Measurements from ENCODE around the gene STIP1. TPM values are rescaled to one million over a fixed set of nuclear protein-coding genes. Genes with fewer than 3 reads are reported as not detected.
A peak's percentile ranks its signal among the peaks of the same experiment; 100 is the strongest.

The STIP1 gene
- total RNA-seq (100 to 1,000 TPM in 2 of 4 donors, 10 to 100 TPM in 2; 93.0 to 170 (median 122) TPM), polyA plus RNA-seq (99.7 TPM)
- long read RNA-seq, donor 1, transcript STIP1-201 (14 exons, 2,196 nt): major isoform, 364 of 405 reads
- long read RNA-seq, donor 1, partial matches to known transcripts: 19 of 405 reads
- long read RNA-seq, donor 1, other reads (novel, unspliced or antisense): 22 of 405 reads
- long read RNA-seq, donor 2, transcript STIP1-201 (14 exons, 2,196 nt): major isoform, 154 of 179 reads
- long read RNA-seq, donor 2, partial matches to known transcripts: 7 of 179 reads
- long read RNA-seq, donor 2, other reads (novel, unspliced or antisense): 18 of 179 reads
- long read RNA-seq, donor 3, transcript STIP1-201 (14 exons, 2,196 nt): major isoform, 636 of 702 reads
- long read RNA-seq, donor 3, partial matches to known transcripts: 38 of 702 reads
- long read RNA-seq, donor 3, other reads (novel, unspliced or antisense): 27 of 702 reads
- long read RNA-seq, donor 4, transcript STIP1-201 (14 exons, 2,196 nt): major isoform, 105 of 123 reads
- long read RNA-seq, donor 4, partial matches to known transcripts: 5 of 123 reads
- long read RNA-seq, donor 4, other reads (novel, unspliced or antisense): 13 of 123 reads

- no peaks in the 10 kb centered on the region for H3K27me3 ChIP-seq (ENCODE audit: control insufficient read depth, insufficient read depth)
- intact Hi-C loops (cut with DNase I): loop anchor here in 1 of 4 donors (5.0 kb wide), 1 partner anchor 116 kb away; the partner anchor contains the start of gene CATSPERZ
- WGBS: under 1% methylated on average over 74 of the region's 74 CpGs
- peak within 1 kb of the TSS; percentile 89 for H3K27ac ChIP-seq (ENCODE audit: low read length)
- H3K4me1 ChIP-seq (ENCODE audit: control insufficient read depth, insufficient read depth, low read length): peaks cover 6% of the 10 kb centered on the region
- peak; percentile 99 for DNase-seq
- ATAC-seq: peak; percentile 94 to 95
- no peaks in the 10 kb centered on the region for H3K9me3 ChIP-seq (ENCODE audit: control insufficient read depth, low read length)
- peak within 1 kb of the TSS; percentile 54 for H3K4me3 ChIP-seq (ENCODE audit: low read length)
Measured at GRCh38 chr11:64185693-64186491, at the start of gene STIP1. Gene STIP1, plus strand, starts transcription at chr11:64186171. Its CDS starts 91 bp downstream, at chr11:64186262.

- intact Hi-C loops (cut with DNase I): no loop called here
- whole genome bisulfite sequencing: 74% methylated on average over 17 of the region's 17 CpGs
Measured at GRCh38 chr11:64136765-64137441, 49.1 kb upstream of the STIP1 start.

GRCh38 chr11:64138398-64138797 is 47.6 kb upstream of the STIP1 start:
- Histone ChIP-seq H3K4me3 (ENCODE audit: low read length) (no peak overlapping the region), H3K4me1 (ENCODE audit: control insufficient read depth, insufficient read depth, low read length) (no peaks in the 10 kb centered on the region), H3K9me3 (ENCODE audit: control insufficient read depth, low read length) (no peaks in the 10 kb centered on the region), H3K27me3 (ENCODE audit: control insufficient read depth, insufficient read depth) (no peaks in the 10 kb centered on the region), H3K27ac (ENCODE audit: low read length) (no peak overlapping the region)
- ATAC-seq (no peak), DNase-seq (no peak)
- 90% methylated on average over 16 of the region's 16 CpGs for whole genome bisulfite sequencing
- intact Hi-C loops (cut with DNase I): no loop called here

More at GRCh38 chr11:64136765-64137441, 49.1 kb upstream of the STIP1 start:
- Histone ChIP-seq H3K4me3 (ENCODE audit: low read length) (no peak overlapping the region), H3K27me3 (ENCODE audit: control insufficient read depth, insufficient read depth) (no peaks in the 10 kb centered on the region), H3K4me1 (ENCODE audit: control insufficient read depth, insufficient read depth, low read length) (no peaks in the 10 kb centered on the region), H3K27ac (ENCODE audit: low read length) (no peak overlapping the region), H3K9me3 (ENCODE audit: control insufficient read depth, low read length) (no peaks in the 10 kb centered on the region)
- DNase-seq: peak in 1 of 3 donors; percentile 10
- no peak for ATAC-seq

- intact Hi-C loops (cut with DNase I): no loop called here
- no peaks in the 10 kb centered on the region for H3K9me3 ChIP-seq (ENCODE audit: control insufficient read depth, low read length)
- H3K4me3 ChIP-seq (ENCODE audit: low read length): no peak overlapping the region
- H3K27ac ChIP-seq (ENCODE audit: low read length): no peak overlapping the region
- no peaks in the 10 kb centered on the region for H3K4me1 ChIP-seq (ENCODE audit: control insufficient read depth, insufficient read depth, low read length)
- WGBS: 59% methylated on average over 15 of the region's 15 CpGs
- no peaks in the 10 kb centered on the region for H3K27me3 ChIP-seq (ENCODE audit: control insufficient read depth, insufficient read depth)
- DNase-seq (peak; percentile 36 to 82 (median 70)), ATAC-seq (peak; percentile 54 to 62)
Measured at GRCh38 chr11:64139049-64139448, 46.9 kb upstream of the STIP1 start.

- H3K27me3 ChIP-seq (ENCODE audit: control insufficient read depth, insufficient read depth): no peaks in the 10 kb centered on the region
- ATAC-seq: no peak
- WGBS: 93% methylated on average over 8 of the region's 8 CpGs
- H3K27ac ChIP-seq (ENCODE audit: low read length): no peak overlapping the region
- H3K9me3 ChIP-seq (ENCODE audit: control insufficient read depth, low read length): no peaks in the 10 kb centered on the region
- no peak overlapping the region for H3K4me3 ChIP-seq (ENCODE audit: low read length)
- DNase-seq: no peak
- intact Hi-C loops (cut with DNase I): no loop called here
- H3K4me1 ChIP-seq (ENCODE audit: control insufficient read depth, insufficient read depth, low read length): no peaks in the 10 kb centered on the region
Measured at GRCh38 chr11:64140082-64140481, 45.9 kb upstream of the STIP1 start.

GRCh38 chr11:64141081-64141783 is 44.7 kb upstream of the STIP1 start:
- intact Hi-C loops (cut with DNase I): no loop called here
- Histone ChIP-seq H3K27me3 (ENCODE audit: control insufficient read depth, insufficient read depth) (no peaks in the 10 kb centered on the region), H3K4me1 (ENCODE audit: control insufficient read depth, insufficient read depth, low read length) (no peaks in the 10 kb centered on the region), H3K9me3 (ENCODE audit: control insufficient read depth, low read length) (no peaks in the 10 kb centered on the region), H3K27ac (ENCODE audit: low read length) (no peak overlapping the region), H3K4me3 (ENCODE audit: low read length) (no peak overlapping the region)
- 74% methylated on average over 21 of the region's 21 CpGs for WGBS
- ATAC-seq (no peak), DNase-seq (no peak)

- no peaks in the 10 kb centered on the region for H3K27me3 ChIP-seq (ENCODE audit: control insufficient read depth, insufficient read depth)
- no peak for ATAC-seq
- no peaks in the 10 kb centered on the region for H3K9me3 ChIP-seq (ENCODE audit: control insufficient read depth, low read length)
- DNase-seq: no peak
- 88% methylated on average over 41 of the region's 41 CpGs for WGBS
- no peak overlapping the region for H3K27ac ChIP-seq (ENCODE audit: low read length)
- intact Hi-C loops (cut with DNase I): loop anchor here in 1 of 4 donors (5.0 kb wide), 1 partner anchor 308 kb away; the partner anchor contains the start of gene MARK2
- H3K4me1 ChIP-seq (ENCODE audit: control insufficient read depth, insufficient read depth, low read length): no peaks in the 10 kb centered on the region
- no peak overlapping the region for H3K4me3 ChIP-seq (ENCODE audit: low read length)
Measured at GRCh38 chr11:64144587-64145472, 41.1 kb upstream of the STIP1 start.

GRCh38 chr11:64146036-64146955 is 39.7 kb upstream of the STIP1 start:
- ATAC-seq (no peak), DNase-seq (peak in 2 of 3 donors; percentile 41 to 69)
- no peak overlapping the region for H3K4me3 ChIP-seq (ENCODE audit: low read length)
- no peaks in the 10 kb centered on the region for H3K27me3 ChIP-seq (ENCODE audit: control insufficient read depth, insufficient read depth)
- H3K9me3 ChIP-seq (ENCODE audit: control insufficient read depth, low read length): no peaks in the 10 kb centered on the region
- WGBS: 78% methylated on average over 22 of the region's 22 CpGs
- no peak overlapping the region for H3K27ac ChIP-seq (ENCODE audit: low read length)
- intact Hi-C loops (cut with DNase I): loop anchor here in 1 of 4 donors (5.0 kb wide), 1 partner anchor 309 kb away; the partner anchor contains the start of gene MARK2
- no peaks in the 10 kb centered on the region for H3K4me1 ChIP-seq (ENCODE audit: control insufficient read depth, insufficient read depth, low read length)

Measured in right cardiac atrium (tissue), 5 donors.